ENCODE measurements around the gene CEP250.
A peak's percentile ranks its signal among the peaks of the same experiment; 100 is the strongest.
"Not testable (repeated sequence)": the region's sequence is repeated elsewhere in the genome, so short reads cannot be mapped to it uniquely, and the experiment has no call there.

CEP250 gene

GRCh38 chr20:35541783-35542662 is 86.6 kb downstream of the CEP250 start, which contains the start of gene ERGIC3:
Gene ERGIC3, plus strand, starts transcription at chr20:35542078. Its CDS starts 20 bp downstream, at chr20:35542098.
- peak; percentile 40 for DNase-seq (ENCODE audit: low read depth, low spot score)
- POLR2A ChIA-PET, result no interaction called here
- peak within 1 kb of the TSS; percentile 84 for H3K4me3 ChIP-seq (ENCODE audit: low read depth, low read length)
- CTCF ChIA-PET, result interaction anchor here (0.9 to 1.4 kb wide), 2 partner anchors 11 to 659 kb away, joined by 4 to 7 read pairs; no protein-coding TSS in a partner anchor
- no peak for TF ChIP-seq CTCF (IDR thresholded peaks at IDR 0.05; ENCODE audit: insufficient read depth, low read length, missing control alignments)

- ChIA-PET POLR2A (no interaction called here), CTCF (interaction anchor here (1.4 kb wide), 1 partner anchor 10 kb away, joined by 7 read pairs; no protein-coding TSS in a partner anchor)
- no peak for TF ChIP-seq CTCF (IDR thresholded peaks at IDR 0.05; ENCODE audit: insufficient read depth, low read length, missing control alignments)
- peak overlapping the region; percentile 84 for H3K4me3 ChIP-seq (ENCODE audit: low read depth, low read length)
- no peak for DNase-seq (ENCODE audit: low read depth, low spot score)
Measured at GRCh38 chr20:35542990-35543389, 87.6 kb downstream of the CEP250 start.

GRCh38 chr20:35544436-35544835 is 89.0 kb downstream of the CEP250 start:
- POLR2A ChIA-PET, result interaction anchor here (0.6 kb wide), 1 partner anchor 119 kb away, joined by 3 read pairs; no protein-coding TSS in a partner anchor
- no peak for TF ChIP-seq CTCF (IDR thresholded peaks at IDR 0.05; ENCODE audit: insufficient read depth, low read length, missing control alignments)
- no peak for DNase-seq (ENCODE audit: low read depth, low spot score)
- CTCF ChIA-PET, result no interaction called here
- no peak overlapping the region for H3K4me3 ChIP-seq (ENCODE audit: low read depth, low read length)

GRCh38 chr20:35544941-35545340 is 89.5 kb downstream of the CEP250 start:
- H3K4me3 ChIP-seq (ENCODE audit: low read depth, low read length); DNase-seq (ENCODE audit: low read depth, low spot score); POLR2A ChIA-PET: not testable (repeated sequence)
- CTCF ChIA-PET, result interaction anchor here (1.0 kb wide), 1 partner anchor 19 kb away, joined by 3 read pairs; no protein-coding TSS in a partner anchor

GRCh38 chr20:35546127-35546526 is 90.7 kb downstream of the CEP250 start:
- no peak for DNase-seq (ENCODE audit: low read depth, low spot score)
- no peak overlapping the region for H3K4me3 ChIP-seq (ENCODE audit: low read depth, low read length)
- ChIA-PET CTCF (interaction anchor here (1.0 kb wide), 1 partner anchor 18 kb away, joined by 3 read pairs; no protein-coding TSS in a partner anchor), POLR2A (no interaction called here)
- no peak for TF ChIP-seq CTCF (IDR thresholded peaks at IDR 0.05; ENCODE audit: insufficient read depth, low read length, missing control alignments)

- TF ChIP-seq CTCF (IDR thresholded peaks at IDR 0.05; ENCODE audit: insufficient read depth, low read length, missing control alignments), result no peak
- H3K4me3 ChIP-seq (ENCODE audit: low read depth, low read length), result no peak overlapping the region
- CTCF ChIA-PET, result interaction anchor here (1.2 kb wide), 1 partner anchor 11 kb away, joined by 4 read pairs; no protein-coding TSS in a partner anchor
- POLR2A ChIA-PET, result no interaction called here
- DNase-seq (ENCODE audit: low read depth, low spot score), result no peak
Measured at GRCh38 chr20:35547329-35547728, 91.9 kb downstream of the CEP250 start.

Data from AG04449 (cell line).